ENCODE data around the gene ATP5IF1. TPM values are rescaled to one million over a fixed set of nuclear protein-coding genes. Genes with fewer than 3 reads are reported as not detected.

ATP5IF1 gene
- total and polyA plus RNA-seq, 4 donors: 89.1 to 310 (median 245) TPM

- peaks cover 4% of the 10 kb centered on the region for H3K27me3 ChIP-seq (ENCODE audit: control insufficient read depth, insufficient read depth, low read length)
- H3K9me3 ChIP-seq (ENCODE audit: control insufficient read depth, insufficient read depth, low read length): no peaks in the 10 kb centered on the region
- H3K4me3 ChIP-seq (ENCODE audit: low read depth, low read length): peak overlapping the region; percentile 95
- WGBS (ENCODE audit: insufficient coverage): 0% methylated on average over 47 of the region's 66 CpGs
- no peaks in the 10 kb centered on the region for H3K36me3 ChIP-seq (ENCODE audit: control insufficient read depth, insufficient read depth, low read length)
- peaks cover 16% of the 10 kb centered on the region for H3K4me1 ChIP-seq (ENCODE audit: control insufficient read depth, insufficient read depth, low read length)
- peak overlapping the region; percentile 89 for H3K27ac ChIP-seq (ENCODE audit: low read depth, low read length)
- DNase-seq (ENCODE audit: low read depth in 4 of 6, low spot score in 6 of 6): peak in 3 of 6 donors; percentile 59 to 91 (median 83)
Measured at GRCh38 chr1:28259934-28260802, 24.2 kb downstream of the ATP5IF1 start.

- WGBS (ENCODE audit: insufficient coverage): 60% methylated on average over 3 of the region's 7 CpGs
- peaks cover 3% of the 10 kb centered on the region for H3K27me3 ChIP-seq (ENCODE audit: control insufficient read depth, insufficient read depth, low read length)
- H3K4me3 ChIP-seq (ENCODE audit: low read depth, low read length): peak overlapping the region; percentile 95
- no peak for DNase-seq (ENCODE audit: low read depth in 4 of 6, low spot score in 6 of 6)
- peaks cover 16% of the 10 kb centered on the region for H3K4me1 ChIP-seq (ENCODE audit: control insufficient read depth, insufficient read depth, low read length)
- no peak overlapping the region for H3K27ac ChIP-seq (ENCODE audit: low read depth, low read length)
- H3K9me3 ChIP-seq (ENCODE audit: control insufficient read depth, insufficient read depth, low read length): no peaks in the 10 kb centered on the region
- H3K36me3 ChIP-seq (ENCODE audit: control insufficient read depth, insufficient read depth, low read length): no peaks in the 10 kb centered on the region
Measured at GRCh38 chr1:28260803-28261174, 24.9 kb downstream of the ATP5IF1 start.

GRCh38 chr1:28264897-28265296, 29.0 kb downstream of the ATP5IF1 start:
- Histone ChIP-seq H3K4me1 (ENCODE audit: control insufficient read depth, insufficient read depth, low read length) (peaks cover 10% of the 10 kb centered on the region), H3K36me3 (ENCODE audit: control insufficient read depth, insufficient read depth, low read length) (no peaks in the 10 kb centered on the region), H3K27ac (ENCODE audit: low read depth, low read length) (no peak overlapping the region), H3K9me3 (ENCODE audit: control insufficient read depth, insufficient read depth, low read length) (no peaks in the 10 kb centered on the region), H3K27me3 (ENCODE audit: control insufficient read depth, insufficient read depth, low read length) (no peaks in the 10 kb centered on the region), H3K4me3 (ENCODE audit: low read depth, low read length) (no peak overlapping the region)
- DNase-seq (ENCODE audit: low read depth in 4 of 6, low spot score in 6 of 6): no peak
- no CpG with 5 or more reads among the region's 1 CpG for WGBS (ENCODE audit: insufficient coverage)

- 86% methylated on average over 3 of the region's 8 CpGs for WGBS (ENCODE audit: insufficient coverage)
- H3K27me3 ChIP-seq (ENCODE audit: control insufficient read depth, insufficient read depth, low read length): no peaks in the 10 kb centered on the region
- peaks cover 6% of the 10 kb centered on the region for H3K4me1 ChIP-seq (ENCODE audit: control insufficient read depth, insufficient read depth, low read length)
- no peaks in the 10 kb centered on the region for H3K9me3 ChIP-seq (ENCODE audit: control insufficient read depth, insufficient read depth, low read length)
- no peak for DNase-seq (ENCODE audit: low read depth in 4 of 6, low spot score in 6 of 6)
- no peak overlapping the region for H3K4me3 ChIP-seq (ENCODE audit: low read depth, low read length)
- no peaks in the 10 kb centered on the region for H3K36me3 ChIP-seq (ENCODE audit: control insufficient read depth, insufficient read depth, low read length)
- no peak overlapping the region for H3K27ac ChIP-seq (ENCODE audit: low read depth, low read length)
Measured at GRCh38 chr1:28265577-28265976, 29.7 kb downstream of the ATP5IF1 start.

- H3K4me1 ChIP-seq (ENCODE audit: control insufficient read depth, insufficient read depth, low read length): no peaks in the 10 kb centered on the region
- H3K9me3 ChIP-seq (ENCODE audit: control insufficient read depth, insufficient read depth, low read length): no peaks in the 10 kb centered on the region
- H3K27ac ChIP-seq (ENCODE audit: low read depth, low read length): no peak overlapping the region
- DNase-seq (ENCODE audit: low read depth in 4 of 6, low spot score in 6 of 6): no peak
- H3K4me3 ChIP-seq (ENCODE audit: low read depth, low read length): no peak overlapping the region
- 43% methylated on average over 3 of the region's 5 CpGs for whole genome bisulfite sequencing (ENCODE audit: insufficient coverage)
- H3K36me3 ChIP-seq (ENCODE audit: control insufficient read depth, insufficient read depth, low read length): peaks cover 6% of the 10 kb centered on the region
- no peaks in the 10 kb centered on the region for H3K27me3 ChIP-seq (ENCODE audit: control insufficient read depth, insufficient read depth, low read length)
Measured at GRCh38 chr1:28266920-28267322, 31.0 kb downstream of the ATP5IF1 start.

GRCh38 chr1:28267633-28268032, 31.7 kb downstream of the ATP5IF1 start:
- H3K36me3 ChIP-seq (ENCODE audit: control insufficient read depth, insufficient read depth, low read length): peaks cover 13% of the 10 kb centered on the region
- H3K4me1 ChIP-seq (ENCODE audit: control insufficient read depth, insufficient read depth, low read length): no peaks in the 10 kb centered on the region
- H3K27ac ChIP-seq (ENCODE audit: low read depth, low read length): no peak overlapping the region
- no peak for DNase-seq (ENCODE audit: low read depth in 4 of 6, low spot score in 6 of 6)
- H3K4me3 ChIP-seq (ENCODE audit: low read depth, low read length): no peak overlapping the region
- WGBS (ENCODE audit: insufficient coverage): 60% methylated on average over 1 of the region's 2 CpGs
- H3K9me3 ChIP-seq (ENCODE audit: control insufficient read depth, insufficient read depth, low read length): no peaks in the 10 kb centered on the region
- no peaks in the 10 kb centered on the region for H3K27me3 ChIP-seq (ENCODE audit: control insufficient read depth, insufficient read depth, low read length)

- no peak for DNase-seq (ENCODE audit: low read depth in 4 of 6, low spot score in 6 of 6)
- no peaks in the 10 kb centered on the region for H3K27me3 ChIP-seq (ENCODE audit: control insufficient read depth, insufficient read depth, low read length)
Measured at GRCh38 chr1:28269529-28269928, 33.6 kb downstream of the ATP5IF1 start.

GRCh38 chr1:28272215-28272852, 36.4 kb downstream of the ATP5IF1 start:
- DNase-seq (ENCODE audit: low read depth in 4 of 6, low spot score in 6 of 6): no peak
- no peaks in the 10 kb centered on the region for H3K27me3 ChIP-seq (ENCODE audit: control insufficient read depth, insufficient read depth, low read length)
- H3K9me3 ChIP-seq (ENCODE audit: control insufficient read depth, insufficient read depth, low read length): no peaks in the 10 kb centered on the region
- no peak overlapping the region for H3K27ac ChIP-seq (ENCODE audit: low read depth, low read length)
- 94% methylated on average over 18 of the region's 20 CpGs for WGBS (ENCODE audit: insufficient coverage)
- H3K4me1 ChIP-seq (ENCODE audit: control insufficient read depth, insufficient read depth, low read length): no peaks in the 10 kb centered on the region
- H3K36me3 ChIP-seq (ENCODE audit: control insufficient read depth, insufficient read depth, low read length): peaks cover 46% of the 10 kb centered on the region
- no peak overlapping the region for H3K4me3 ChIP-seq (ENCODE audit: low read depth, low read length)

More at GRCh38 chr1:28269529-28269928, 33.6 kb downstream of the ATP5IF1 start:
- no CpG with 5 or more reads among the region's 2 CpGs for WGBS (ENCODE audit: insufficient coverage)
- H3K4me3 ChIP-seq (ENCODE audit: low read depth, low read length): no peak overlapping the region
- no peaks in the 10 kb centered on the region for H3K9me3 ChIP-seq (ENCODE audit: control insufficient read depth, insufficient read depth, low read length)
- peaks cover 29% of the 10 kb centered on the region for H3K36me3 ChIP-seq (ENCODE audit: control insufficient read depth, insufficient read depth, low read length)
- H3K4me1 ChIP-seq (ENCODE audit: control insufficient read depth, insufficient read depth, low read length): no peaks in the 10 kb centered on the region
- no peak overlapping the region for H3K27ac ChIP-seq (ENCODE audit: low read depth, low read length)

- 69% methylated on average over 16 of the region's 17 CpGs for WGBS (ENCODE audit: insufficient coverage)
- peaks cover 53% of the 10 kb centered on the region for H3K36me3 ChIP-seq (ENCODE audit: control insufficient read depth, insufficient read depth, low read length)
Measured at GRCh38 chr1:28273216-28273860, 37.4 kb downstream of the ATP5IF1 start.

More at GRCh38 chr1:28273216-28273860, 37.4 kb downstream of the ATP5IF1 start:
- Histone ChIP-seq H3K4me1 (ENCODE audit: control insufficient read depth, insufficient read depth, low read length) (no peaks in the 10 kb centered on the region), H3K27ac (ENCODE audit: low read depth, low read length) (no peak overlapping the region), H3K27me3 (ENCODE audit: control insufficient read depth, insufficient read depth, low read length) (no peaks in the 10 kb centered on the region), H3K9me3 (ENCODE audit: control insufficient read depth, insufficient read depth, low read length) (no peaks in the 10 kb centered on the region), H3K4me3 (ENCODE audit: low read depth, low read length) (no peak overlapping the region)
- no peak for DNase-seq (ENCODE audit: low read depth in 4 of 6, low spot score in 6 of 6)

Data from spinal cord (tissue), 10 donors.